Measurements from ENCODE around the gene OR6Q1.

GRCh38 chr11:58070585-58070984 lies 39.8 kb downstream of the OR6Q1 start:
- TF ChIP-seq CTCF (IDR thresholded peaks at IDR 0.05 in 4 of 5, conservative IDR thresholded peaks at IDR 0.05 in 1 of 5): no peak
- no peak for TF ChIP-seq POLR2A (IDR thresholded peaks at IDR 0.05)

All from gastrocnemius medialis (tissue), 4 donors.